H9 (cell line): ENCODE measurements around the gene C5orf22. TPM values are rescaled to one million over a fixed set of nuclear protein-coding genes. Genes with fewer than 3 reads are reported as not detected.
"Not testable (repeated sequence)": the region's sequence is repeated elsewhere in the genome, so short reads cannot be mapped to it uniquely, and the experiment has no call there.

ENCODE experiments used
- DNase-seq: peaks from one replicate; pipeline ENCODE4 v3.0.0-alpha.2; 2017
- H2AFZ ChIP-seq: one replicate; pipeline ENCODE4 v1.6.1; 2013; ENCODE audit warnings: mild to moderate bottlenecking, low read length, control low read depth, moderate library complexity
- H2AK5ac ChIP-seq: 2 replicates; pipeline ENCODE4 v1.6.1; 2013; ENCODE audit warnings: low read length, control low read depth, mixed read lengths; ENCODE audit not compliant: insufficient read length
- H2BK120ac ChIP-seq: one replicate; pipeline ENCODE4 v1.6.1; 2013; ENCODE audit warnings: low read depth, mild to moderate bottlenecking, low read length, control low read depth, inconsistent platforms; ENCODE audit not compliant: poor library complexity, severe bottlenecking
- H2BK12ac ChIP-seq: 2 replicates; pipeline ENCODE4 v1.6.1; 2013; ENCODE audit warnings: low read length, control low read depth, mixed read lengths, low read depth; ENCODE audit not compliant: insufficient read length
- H2BK15ac ChIP-seq: 2 replicates; pipeline ENCODE4 v1.6.1; 2013; ENCODE audit warnings: low read depth, low read length, control low read depth
- H2BK20ac ChIP-seq: one replicate; pipeline ENCODE4 v1.6.1; 2013; ENCODE audit warnings: low read depth, mild to moderate bottlenecking, low read length, control low read depth, inconsistent platforms; ENCODE audit not compliant: poor library complexity, severe bottlenecking
- H2BK5ac ChIP-seq: 2 replicates; pipeline ENCODE4 v1.6.1; 2013; ENCODE audit warnings: low read length, control low read depth, mixed read lengths; ENCODE audit not compliant: insufficient read length
- H3K14ac ChIP-seq: 2 replicates; pipeline ENCODE4 v1.6.1; 2013; ENCODE audit warnings: low read length, control low read depth; ENCODE audit not compliant: insufficient read depth
- H3K18ac ChIP-seq: 2 replicates; pipeline ENCODE4 v1.6.1; 2013; ENCODE audit warnings: low read depth, mild to moderate bottlenecking, mixed read lengths, low read length, control low read depth; ENCODE audit not compliant: insufficient read length
- H3K23ac ChIP-seq: 2 replicates; pipeline ENCODE4 v1.6.1; 2013; ENCODE audit warnings: low read length, control low read depth, mixed read lengths, low read depth; ENCODE audit not compliant: insufficient read length
- H3K23me2 ChIP-seq: 2 replicates; pipeline ENCODE4 v1.6.1; 2013; ENCODE audit warnings: low read depth, mild to moderate bottlenecking, mixed read lengths, low read length, control low read depth; ENCODE audit not compliant: insufficient read length, poor library complexity, severe bottlenecking
- H3K27ac ChIP-seq: 2 replicates; pipeline ENCODE4 v1.5.1; 2013; ENCODE audit warnings: low read length, control low read depth, mixed read lengths, low read depth; ENCODE audit not compliant: insufficient read length
- H3K27me3 ChIP-seq: 2 replicates; pipeline ENCODE4 v1.6.1; 2013; ENCODE audit warnings: low read length, control low read depth, inconsistent platforms; ENCODE audit not compliant: insufficient read depth
- H3K4ac ChIP-seq: 2 replicates; pipeline ENCODE4 v1.6.1; 2013; ENCODE audit warnings: low read depth, mild to moderate bottlenecking, control low read depth, inconsistent platforms, low read length, moderate library complexity
- H3K4me1 ChIP-seq: 2 replicates; pipeline ENCODE4 v1.6.1; 2013; ENCODE audit warnings: low read length, control low read depth, inconsistent platforms; ENCODE audit not compliant: insufficient read depth
- H3K4me2 ChIP-seq: 2 replicates; pipeline ENCODE4 v1.6.1; 2013; ENCODE audit warnings: low read length, control low read depth, mixed read lengths; ENCODE audit not compliant: insufficient read length, insufficient read depth
- H3K56ac ChIP-seq: 2 replicates; pipeline ENCODE4 v1.6.1; 2013; ENCODE audit warnings: low read depth, mild to moderate bottlenecking, mixed read lengths, low read length, control low read depth; ENCODE audit not compliant: insufficient read length
- H3K79me1 ChIP-seq: 2 replicates; pipeline ENCODE4 v1.6.1; 2013; ENCODE audit warnings: low read depth, mild to moderate bottlenecking, moderate library complexity, low read length, control low read depth, inconsistent platforms; ENCODE audit not compliant: insufficient read depth, poor library complexity, severe bottlenecking
- H3K79me2 ChIP-seq: 2 replicates; pipeline ENCODE4 v1.6.1; 2013; ENCODE audit warnings: low read length, control low read depth, inconsistent platforms; ENCODE audit not compliant: insufficient read depth
- H3K9ac ChIP-seq: 2 replicates; pipeline ENCODE4 v1.6.1; 2013; ENCODE audit warnings: low read length, control low read depth, mixed read lengths; ENCODE audit not compliant: insufficient read length; ENCODE audit errors: extremely low read depth
- H3K9me3 ChIP-seq: one replicate; pipeline ENCODE4 v1.6.1; 2013; ENCODE audit warnings: low read depth, low read length, inconsistent platforms; ENCODE audit not compliant: control insufficient read depth
- H3T11ph ChIP-seq: one replicate; pipeline ENCODE4 v1.6.1; 2013; ENCODE audit warnings: mild to moderate bottlenecking, low read length, control low read depth, inconsistent platforms
- H4K20me1 ChIP-seq: one replicate; pipeline ENCODE4 v1.6.1; 2013; ENCODE audit not compliant: control insufficient read depth, insufficient read length, insufficient read depth
- H4K5ac ChIP-seq: 2 replicates; pipeline ENCODE4 v1.6.1; 2013; ENCODE audit warnings: low read depth, mild to moderate bottlenecking, mixed read lengths, low read length, control low read depth; ENCODE audit not compliant: insufficient read length
- H4K8ac ChIP-seq: replicated peaks from 2 replicates; pipeline ENCODE4 v1.6.1; 2013; ENCODE audit warnings: low read length, control low read depth, mixed read lengths, low read depth; ENCODE audit not compliant: insufficient read length
- H4K91ac ChIP-seq: 2 replicates; pipeline ENCODE4 v1.6.1; 2013; ENCODE audit warnings: low read depth, mild to moderate bottlenecking, moderate library complexity, mixed read lengths, low read length, control low read depth; ENCODE audit not compliant: insufficient read length
- H3K27ac Mint-ChIP-seq, 3 experiments: 2 replicates in 2 of 3; 3 replicates in 1 of 3; pipeline ENCODE4 v1.8.0; 2020 to 2021; ENCODE audit warnings: mixed read lengths in 3 of 3, mild to moderate bottlenecking in 1 of 3, moderate library complexity in 1 of 3
- H3K27me3 Mint-ChIP-seq: 2 replicates; pipeline ENCODE4 v1.8.0; 2021; ENCODE audit warnings: low read depth, mild to moderate bottlenecking, moderate library complexity, mixed read lengths
- H3K36me3 Mint-ChIP-seq, 3 experiments: 2 replicates in 2 of 3; 3 replicates in 1 of 3; pipeline ENCODE4 v1.8.0; 2020 to 2021; ENCODE audit warnings: low read depth in 3 of 3, mixed read lengths in 3 of 3; ENCODE audit not compliant: insufficient read depth in 1 of 3
- H3K4me1 Mint-ChIP-seq, 2 experiments: 2 replicates each; pipeline ENCODE4 v1.8.0; 2020; ENCODE audit warnings: mixed read lengths in 2 of 2
- H3K4me3 Mint-ChIP-seq, 2 experiments: 2 replicates in 1 of 2; 3 replicates in 1 of 2; pipeline ENCODE4 v1.8.0; 2020 to 2021; ENCODE audit warnings: mild to moderate bottlenecking in 2 of 2, mixed read lengths in 2 of 2, moderate library complexity in 1 of 2
- H3K9me3 Mint-ChIP-seq, 2 experiments: 2 replicates in 1 of 2; 3 replicates in 1 of 2; pipeline ENCODE4 v1.8.0; 2020; ENCODE audit warnings: mild to moderate bottlenecking in 2 of 2, mixed read lengths in 2 of 2, moderate library complexity in 1 of 2
- CTCF ChIP-seq: fragments of 200-600 bp; sonication (generic); conservative IDR thresholded peaks from 3 replicates; pipeline ENCODE4 v1.8.0; 2021; ENCODE audit warnings: antibody characterized with exemption, mild to moderate bottlenecking
- WGBS: extraction: QIAGEN DNeasy Blood & Tissue Kit; methylation state at CpG from one replicate; pipeline ENCODE4 v1.1.7; 2013; ENCODE audit warnings: missing lambda C conversion rate, low lambda C conversion rate, mixed read lengths; ENCODE audit not compliant: insufficient read length; ENCODE audit errors: extremely low coverage; 5-methylcytosine and 5-hydroxymethylcytosine counted together
- total RNA-seq: library from RNA; stranded (reverse); gene quantifications from 2 replicates; pipeline ENCODE4 v1.2.1, GENCODE V29; 2021

C5orf22 gene
- total RNA-seq, 1 experiment from 2014 or later: 34.0 TPM

GRCh38 chr5:31537851-31538250 lies 5.8 kb downstream of the C5orf22 start:
- H2AFZ ChIP-seq: no peak overlapping the region
- no peak overlapping the region for H3K9ac ChIP-seq
- no peak overlapping the region for H3K4me2 ChIP-seq
- no peak overlapping the region for H2AK5ac ChIP-seq
- Mint-ChIP-seq H3K36me3 (peaks cover 30 to 73% (median 63%) of the 10 kb centered on the region in 3 experiments), H3K4me1 (peaks cover 5 to 12% of the 10 kb centered on the region in 2 experiments), H3K4me3 (no peak overlapping the region), H3K27me3 (no peaks in the 10 kb centered on the region), H3K9me3 (no peaks in the 10 kb centered on the region), H3K27ac (no peak overlapping the region)
- no peaks in the 10 kb centered on the region for H3K9me3 ChIP-seq
- no peaks in the 10 kb centered on the region for H4K20me1 ChIP-seq
- WGBS: no CpG with 5 or more reads among the region's 4 CpGs
- no peak overlapping the region for H4K8ac ChIP-seq
- no peak overlapping the region for H2BK20ac ChIP-seq
- H2BK15ac ChIP-seq: no peak overlapping the region
- H3K27me3 ChIP-seq: no peaks in the 10 kb centered on the region
- no peak for TF ChIP-seq CTCF
- H3K79me1 ChIP-seq: peaks cover 2% of the 10 kb centered on the region
- H3K4ac ChIP-seq: no peak overlapping the region
- H3K79me2 ChIP-seq: peaks cover 1% of the 10 kb centered on the region; the same call in 1 of the 2 replicates
- no peaks in the 10 kb centered on the region for H3K23me2 ChIP-seq
- no peak overlapping the region for H3K27ac ChIP-seq
- H3K18ac ChIP-seq: no peak overlapping the region
- H2BK120ac ChIP-seq: no peak overlapping the region
- no peak overlapping the region for H3K23ac ChIP-seq
- no peak overlapping the region for H4K91ac ChIP-seq
- H3K56ac ChIP-seq: no peak overlapping the region
- no peak for DNase-seq
- no peak overlapping the region for H3K14ac ChIP-seq
- H2BK12ac ChIP-seq: no peak overlapping the region
- no peak overlapping the region for H3T11ph ChIP-seq
- H3K4me1 ChIP-seq: no peaks in the 10 kb centered on the region
- no peak overlapping the region for H2BK5ac ChIP-seq
- no peak overlapping the region for H4K5ac ChIP-seq

DNA sequence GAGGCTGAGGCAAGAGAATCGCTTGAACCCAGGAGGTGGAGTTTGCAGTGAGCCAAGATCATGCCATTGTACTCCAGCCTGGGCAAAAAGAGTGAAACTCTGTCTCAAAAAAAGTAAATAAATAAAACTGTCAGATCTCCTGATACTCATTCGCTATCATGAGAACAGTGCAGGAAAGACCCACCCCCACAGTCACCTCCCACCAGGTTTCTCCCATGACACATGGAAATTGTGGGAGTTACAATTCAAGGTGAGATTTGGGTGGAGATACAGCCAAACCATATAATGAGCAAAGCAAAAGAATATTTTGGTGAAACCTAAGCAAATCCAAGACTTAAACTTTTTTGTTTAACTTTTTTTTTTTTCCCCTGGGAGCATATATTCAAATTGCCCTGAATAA lies 17.0 kb downstream of the C5orf22 start:
- H3K4ac ChIP-seq, H3K23me2 ChIP-seq, H3T11ph ChIP-seq, H2BK20ac ChIP-seq, H4K91ac ChIP-seq, H3K9me3 ChIP-seq, H3K9me3 Mint-ChIP-seq, H2BK120ac ChIP-seq, H3K4me3 Mint-ChIP-seq, H3K4me1 ChIP-seq, H3K23ac ChIP-seq, H4K8ac ChIP-seq, H2AK5ac ChIP-seq, H2BK15ac ChIP-seq, H2BK12ac ChIP-seq, H4K5ac ChIP-seq, H3K4me1 Mint-ChIP-seq, H3K14ac ChIP-seq, H3K79me1 ChIP-seq, H3K27ac Mint-ChIP-seq, H3K27ac ChIP-seq, H3K4me2 ChIP-seq, H4K20me1 ChIP-seq, H2AFZ ChIP-seq, H3K27me3 ChIP-seq, H2BK5ac ChIP-seq, H3K18ac ChIP-seq, H3K27me3 Mint-ChIP-seq, DNase-seq, H3K56ac ChIP-seq, H3K9ac ChIP-seq, H3K79me2 ChIP-seq: not testable (repeated sequence)
- WGBS: no CpG with 5 or more reads among the region's 2 CpGs
- peaks cover 47 to 86% (median 74%) of the 10 kb centered on the region in 3 experiments for H3K36me3 Mint-ChIP-seq
